ACHN (cell line): ENCODE results near the gene PARD3.
"Not testable (repeated sequence)": the region's sequence is repeated elsewhere in the genome, so short reads cannot be mapped to it uniquely, and the experiment has no call there.

ENCODE experiments used
- DNase-seq: peaks from one replicate; pipeline ENCODE4 v3.0.0-alpha.2; 2015
- in situ Hi-C: cut with HindIII; loops from 2 replicates; pipeline ENCODE4 v1.10.0; 2017; ENCODE audit warnings: low sequenced_read_pairs, low pct_ligation_motif_present, low pct_unique_long_range_greater_than_20kb

PARD3 gene

GRCh38 chr10:34427158-34427910 lies 387.8 kb downstream of the PARD3 start:
- DNase-seq, result peak; percentile 90
- in situ Hi-C loops, result not testable (repeated sequence)

- peak; percentile 85 for DNase-seq
- in situ Hi-C loops, result not testable (repeated sequence)
These were observed 388.4 kb downstream of the PARD3 start for GRCh38 chr10:34426538-34427157.

GRCh38 chr10:34426041-34426440 lies 389.1 kb downstream of the PARD3 start:
- in situ Hi-C loops, result no loop called here

GRCh38 chr10:34423673-34424625 lies 391.1 kb downstream of the PARD3 start:
- in situ Hi-C loops, result no loop called here
- no peak for DNase-seq

More at GRCh38 chr10:34426041-34426440, 389.1 kb downstream of the PARD3 start:
- no peak for DNase-seq

GRCh38 chr10:34420795-34421194 lies 394.3 kb downstream of the PARD3 start:
- in situ Hi-C loops, result no loop called here
- peak; percentile 51 for DNase-seq

GRCh38 chr10:34420273-34420672 lies 394.8 kb downstream of the PARD3 start:
- no peak for DNase-seq
- in situ Hi-C loops, result no loop called here

- in situ Hi-C loops, result no loop called here
- DNase-seq, result no peak
These were observed 400.1 kb downstream of the PARD3 start for GRCh38 chr10:34415039-34415438.

GRCh38 chr10:34413756-34414587 lies 401.1 kb downstream of the PARD3 start:
- in situ Hi-C loops, result no loop called here
- no peak for DNase-seq

GRCh38 chr10:34413214-34413613 lies 401.9 kb downstream of the PARD3 start:
- in situ Hi-C loops, result no loop called here
- DNase-seq, result no peak

- no peak for DNase-seq
These were observed 406.1 kb downstream of the PARD3 start for GRCh38 chr10:34408956-34409355.

GRCh38 chr10:34408381-34408780 lies 406.7 kb downstream of the PARD3 start:
- DNase-seq, result no peak
- in situ Hi-C loops, result no loop called here

More at GRCh38 chr10:34408956-34409355, 406.1 kb downstream of the PARD3 start:
- in situ Hi-C loops, result no loop called here

GRCh38 chr10:34407324-34407805 lies 407.7 kb downstream of the PARD3 start:
- no peak for DNase-seq
- in situ Hi-C loops, result no loop called here

GRCh38 chr10:34406463-34407323 lies 408.4 kb downstream of the PARD3 start:
- in situ Hi-C loops, result no loop called here

GRCh38 chr10:34405611-34406462 lies 409.3 kb downstream of the PARD3 start:
- DNase-seq, result no peak
- in situ Hi-C loops, result no loop called here

More at GRCh38 chr10:34406463-34407323, 408.4 kb downstream of the PARD3 start:
- no peak for DNase-seq

- in situ Hi-C loops, result no loop called here
These were observed 411.6 kb downstream of the PARD3 start for GRCh38 chr10:34403512-34403911.

GRCh38 chr10:34400075-34400474 lies 415.0 kb downstream of the PARD3 start:
- no peak for DNase-seq
- in situ Hi-C loops, result no loop called here

More at GRCh38 chr10:34403512-34403911, 411.6 kb downstream of the PARD3 start:
- peak; percentile 19 for DNase-seq
